Measurements from ENCODE around the gene CD300LG.

The CD300LG gene

GRCh38 chr17:43817826-43818225 lies 29.1 kb upstream of the CD300LG start:
- Histone ChIP-seq H3K18ac (ENCODE audit: low read length) (no peak overlapping the region), H3K9me3 (replicated peaks in 1 of 2; ENCODE audit: control insufficient read depth in 2 of 2, insufficient read depth in 1 of 2, low read depth in 1 of 2, low read length in 2 of 2) (no peaks in the 10 kb centered on the region), H2BK15ac (ENCODE audit: low read length) (no peak overlapping the region), H2AK5ac (ENCODE audit: low read depth, low read length) (no peak overlapping the region), H4K91ac (ENCODE audit: low read depth, low read length, poor library complexity) (no peak overlapping the region), H3K4ac (ENCODE audit: low read length) (no peak overlapping the region), H3K14ac (ENCODE audit: low read length) (no peak overlapping the region), H3K4me2 (ENCODE audit: insufficient read depth, low read length, poor library complexity, severe bottlenecking) (no peak overlapping the region), H2BK12ac (ENCODE audit: low read length) (no peak overlapping the region), H3K9ac (ENCODE audit: low read depth, low read length, poor library complexity) (no peak overlapping the region), H2AFZ (ENCODE audit: low read length) (no peak overlapping the region), H3K79me1 (ENCODE audit: low read depth, low read length) (peaks cover 3% of the 10 kb centered on the region), H3K27ac (replicated peaks; ENCODE audit: low read length) (no peak overlapping the region), H3K27me3 (ENCODE audit: control insufficient read depth in 3 of 3, insufficient read depth in 3 of 3, low read depth in 1 of 3, low read length in 3 of 3) (no peaks in the 10 kb centered on the region), H3K4me3 (ENCODE audit: low read length in 2 of 2) (no peak overlapping the region), H4K8ac (ENCODE audit: low read depth, low read length) (no peak overlapping the region), H2BK120ac (ENCODE audit: low read depth, low read length) (no peak overlapping the region), H3K23ac (ENCODE audit: low read depth, low read length, poor library complexity) (no peak overlapping the region), H3K4me1 (ENCODE audit: control insufficient read depth in 2 of 2, insufficient read depth in 1 of 2, low read depth in 1 of 2, low read length in 2 of 2) (no peaks in the 10 kb centered on the region), H3K36me3 (replicated peaks in 1 of 2; ENCODE audit: control insufficient read depth in 2 of 2, insufficient read depth in 2 of 2, low read length in 2 of 2) (peaks cover 0 to 8% of the 10 kb centered on the region in 2 donors), H2BK5ac (ENCODE audit: low read length) (no peak overlapping the region)
- no peak for DNase-seq (ENCODE audit: low spot score)
- WGBS, 2 donors (ENCODE audit: extremely low coverage in 2 of 2, insufficient read length in 2 of 2, insufficient replicate concordance in 1 of 2): no CpG with 5 or more reads among the region's 9 CpGs

- no peak overlapping the region for H2BK5ac ChIP-seq (ENCODE audit: low read length)
- no peak overlapping the region for H3K9ac ChIP-seq (ENCODE audit: low read depth, low read length, poor library complexity)
- no peaks in the 10 kb centered on the region for H3K4me1 ChIP-seq (ENCODE audit: control insufficient read depth in 2 of 2, insufficient read depth in 1 of 2, low read depth in 1 of 2, low read length in 2 of 2)
- H3K36me3 ChIP-seq (replicated peaks in 1 of 2; ENCODE audit: control insufficient read depth in 2 of 2, insufficient read depth in 2 of 2, low read length in 2 of 2): peaks cover 0 to 6% of the 10 kb centered on the region in 2 donors
- no peak overlapping the region for H2BK15ac ChIP-seq (ENCODE audit: low read length)
- no peak overlapping the region for H3K27ac ChIP-seq (replicated peaks; ENCODE audit: low read length)
- H2BK120ac ChIP-seq (ENCODE audit: low read depth, low read length): no peak overlapping the region
- H3K18ac ChIP-seq (ENCODE audit: low read length): no peak overlapping the region
- no CpG with 5 or more reads among the region's 5 CpGs for WGBS, 2 donors (ENCODE audit: extremely low coverage in 2 of 2, insufficient read length in 2 of 2, insufficient replicate concordance in 1 of 2)
- no peak overlapping the region for H4K8ac ChIP-seq (ENCODE audit: low read depth, low read length)
- no peaks in the 10 kb centered on the region for H3K27me3 ChIP-seq (ENCODE audit: control insufficient read depth in 3 of 3, insufficient read depth in 3 of 3, low read depth in 1 of 3, low read length in 3 of 3)
- H2BK12ac ChIP-seq (ENCODE audit: low read length): no peak overlapping the region
- H4K91ac ChIP-seq (ENCODE audit: low read depth, low read length, poor library complexity): no peak overlapping the region
- no peaks in the 10 kb centered on the region for H3K9me3 ChIP-seq (replicated peaks in 1 of 2; ENCODE audit: control insufficient read depth in 2 of 2, insufficient read depth in 1 of 2, low read depth in 1 of 2, low read length in 2 of 2)
- no peak overlapping the region for H3K4ac ChIP-seq (ENCODE audit: low read length)
- H3K79me1 ChIP-seq (ENCODE audit: low read depth, low read length): peaks cover 3% of the 10 kb centered on the region
- H3K4me2 ChIP-seq (ENCODE audit: insufficient read depth, low read length, poor library complexity, severe bottlenecking): no peak overlapping the region
- H3K4me3 ChIP-seq (ENCODE audit: low read length in 2 of 2): no peak overlapping the region
- H2AK5ac ChIP-seq (ENCODE audit: low read depth, low read length): no peak overlapping the region
- H3K23ac ChIP-seq (ENCODE audit: low read depth, low read length, poor library complexity): no peak overlapping the region
- H3K14ac ChIP-seq (ENCODE audit: low read length): no peak overlapping the region
- DNase-seq (ENCODE audit: low spot score): no peak
- H2AFZ ChIP-seq (ENCODE audit: low read length): no peak overlapping the region
Observed at GRCh38 chr17:43818966-43819365, 28.0 kb upstream of the CD300LG start.

DNA sequence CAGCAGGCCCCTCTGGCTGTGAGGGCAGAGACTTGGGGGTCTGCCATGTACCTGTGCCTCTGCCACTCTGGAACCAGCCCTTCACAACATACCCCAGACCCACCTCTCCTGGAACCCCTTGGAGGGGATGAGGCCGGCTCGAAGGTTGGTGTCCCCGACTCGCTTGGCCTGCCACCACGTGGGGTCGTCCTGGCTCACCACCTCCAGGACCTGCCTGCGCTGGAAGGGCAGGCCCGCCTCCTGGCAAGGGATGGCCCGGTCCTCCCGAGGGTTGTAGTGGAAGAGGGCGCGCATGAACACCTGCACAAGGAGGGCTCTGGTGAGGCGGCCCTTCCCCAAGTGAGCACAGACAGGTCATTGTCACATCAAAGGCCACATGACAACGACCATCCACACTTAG lies 26.2 kb upstream of the CD300LG start:
- H2AK5ac ChIP-seq (ENCODE audit: low read depth, low read length): no peak overlapping the region
- no peaks in the 10 kb centered on the region for H3K27me3 ChIP-seq (ENCODE audit: control insufficient read depth in 3 of 3, insufficient read depth in 3 of 3, low read depth in 1 of 3, low read length in 3 of 3)
- H4K8ac ChIP-seq (ENCODE audit: low read depth, low read length): no peak overlapping the region
- no peak overlapping the region for H3K4me2 ChIP-seq (ENCODE audit: insufficient read depth, low read length, poor library complexity, severe bottlenecking)
- H3K14ac ChIP-seq (ENCODE audit: low read length): no peak overlapping the region
- H2AFZ ChIP-seq (ENCODE audit: low read length): no peak overlapping the region
- DNase-seq (ENCODE audit: low spot score): no peak
- H4K91ac ChIP-seq (ENCODE audit: low read depth, low read length, poor library complexity): no peak overlapping the region
- H3K79me1 ChIP-seq (ENCODE audit: low read depth, low read length): peaks cover 3% of the 10 kb centered on the region
- H3K27ac ChIP-seq (replicated peaks; ENCODE audit: low read length): no peak overlapping the region
- no peaks in the 10 kb centered on the region for H3K9me3 ChIP-seq (replicated peaks in 1 of 2; ENCODE audit: control insufficient read depth in 2 of 2, insufficient read depth in 1 of 2, low read depth in 1 of 2, low read length in 2 of 2)
- peak overlapping the region; percentile 55 for H3K9ac ChIP-seq (ENCODE audit: low read depth, low read length, poor library complexity)
- WGBS, 2 donors (ENCODE audit: extremely low coverage in 2 of 2, insufficient read length in 2 of 2, insufficient replicate concordance in 1 of 2): no CpG with 5 or more reads among the region's 14 CpGs
- H2BK120ac ChIP-seq (ENCODE audit: low read depth, low read length): no peak overlapping the region
- no peak overlapping the region for H2BK12ac ChIP-seq (ENCODE audit: low read length)
- no peak overlapping the region for H2BK15ac ChIP-seq (ENCODE audit: low read length)
- H3K36me3 ChIP-seq (replicated peaks in 1 of 2; ENCODE audit: control insufficient read depth in 2 of 2, insufficient read depth in 2 of 2, low read length in 2 of 2): peaks cover 0 to 9% of the 10 kb centered on the region in 2 donors
- peak overlapping the region; percentile 90 for H3K23ac ChIP-seq (ENCODE audit: low read depth, low read length, poor library complexity)
- peak overlapping the region; percentile 24 for H3K4ac ChIP-seq (ENCODE audit: low read length)
- H2BK5ac ChIP-seq (ENCODE audit: low read length): no peak overlapping the region
- peak overlapping the region; percentile 49 for H3K18ac ChIP-seq (ENCODE audit: low read length)
- H3K4me1 ChIP-seq (ENCODE audit: control insufficient read depth in 2 of 2, insufficient read depth in 1 of 2, low read depth in 1 of 2, low read length in 2 of 2): no peaks in the 10 kb centered on the region
- no peak overlapping the region for H3K4me3 ChIP-seq (ENCODE audit: low read length in 2 of 2)

DNA sequence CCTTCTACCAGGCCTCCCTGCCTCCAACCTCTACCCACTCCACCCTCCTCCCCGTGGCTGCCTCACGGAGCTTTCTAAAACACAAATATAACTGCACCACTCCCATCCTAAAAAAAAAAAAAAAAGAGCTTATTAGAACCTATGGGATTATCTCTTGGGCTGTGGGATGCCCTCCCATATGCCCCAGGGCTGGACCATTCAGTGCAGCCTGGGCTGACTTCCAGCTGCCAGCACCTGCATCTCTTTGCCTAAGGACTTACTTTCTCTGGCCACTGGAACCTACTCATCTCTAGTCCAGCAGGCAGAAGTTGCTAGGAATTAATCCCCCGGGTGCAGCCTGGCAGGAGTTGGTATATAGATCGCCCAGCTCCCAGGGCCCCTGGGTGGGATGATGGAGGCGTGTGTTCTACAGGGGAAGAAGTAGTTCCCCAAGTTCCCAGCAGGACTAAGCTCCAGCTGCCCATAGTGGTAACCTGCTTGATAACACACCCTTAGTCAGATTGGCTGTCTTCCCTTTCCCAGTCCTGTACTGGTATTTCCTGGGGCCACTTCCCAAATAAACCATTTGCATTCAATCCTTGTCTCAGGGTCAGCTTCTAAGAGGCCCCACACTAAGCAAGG lies 24.3 kb upstream of the CD300LG start:
- no peak overlapping the region for H4K91ac ChIP-seq (ENCODE audit: low read depth, low read length, poor library complexity)
- peaks cover 3% of the 10 kb centered on the region for H3K79me1 ChIP-seq (ENCODE audit: low read depth, low read length)
- peaks cover 0 to 8% of the 10 kb centered on the region in 2 donors for H3K36me3 ChIP-seq (replicated peaks in 1 of 2; ENCODE audit: control insufficient read depth in 2 of 2, insufficient read depth in 2 of 2, low read length in 2 of 2)
- H2BK15ac ChIP-seq (ENCODE audit: low read length): no peak overlapping the region
- H3K27ac ChIP-seq (replicated peaks; ENCODE audit: low read length): no peak overlapping the region
- no peak overlapping the region for H2AK5ac ChIP-seq (ENCODE audit: low read depth, low read length)
- WGBS, 2 donors (ENCODE audit: extremely low coverage in 2 of 2, insufficient read length in 2 of 2, insufficient replicate concordance in 1 of 2): no CpG with 5 or more reads among the region's 5 CpGs
- DNase-seq (ENCODE audit: low spot score): no peak
- no peak overlapping the region for H3K4me3 ChIP-seq (ENCODE audit: low read length in 2 of 2)
- H3K14ac ChIP-seq (ENCODE audit: low read length): no peak overlapping the region
- H2BK120ac ChIP-seq (ENCODE audit: low read depth, low read length): no peak overlapping the region
- H2BK12ac ChIP-seq (ENCODE audit: low read length): no peak overlapping the region
- no peak overlapping the region for H2AFZ ChIP-seq (ENCODE audit: low read length)
- no peak overlapping the region for H4K8ac ChIP-seq (ENCODE audit: low read depth, low read length)
- no peaks in the 10 kb centered on the region for H3K4me1 ChIP-seq (ENCODE audit: control insufficient read depth in 2 of 2, insufficient read depth in 1 of 2, low read depth in 1 of 2, low read length in 2 of 2)
- H3K18ac ChIP-seq (ENCODE audit: low read length): no peak overlapping the region
- H3K9ac ChIP-seq (ENCODE audit: low read depth, low read length, poor library complexity): no peak overlapping the region
- H3K4me2 ChIP-seq (ENCODE audit: insufficient read depth, low read length, poor library complexity, severe bottlenecking): no peak overlapping the region
- H3K9me3 ChIP-seq (replicated peaks in 1 of 2; ENCODE audit: control insufficient read depth in 2 of 2, insufficient read depth in 1 of 2, low read depth in 1 of 2, low read length in 2 of 2): no peaks in the 10 kb centered on the region
- no peak overlapping the region for H3K4ac ChIP-seq (ENCODE audit: low read length)
- H3K23ac ChIP-seq (ENCODE audit: low read depth, low read length, poor library complexity): no peak overlapping the region
- no peak overlapping the region for H2BK5ac ChIP-seq (ENCODE audit: low read length)
- no peaks in the 10 kb centered on the region for H3K27me3 ChIP-seq (ENCODE audit: control insufficient read depth in 3 of 3, insufficient read depth in 3 of 3, low read depth in 1 of 3, low read length in 3 of 3)
